Muscle layer of colon (tissue), 2 donors: ENCODE measurements around the gene GSG1L.

Source experiments
- H3K27ac ChIP-seq: one replicate; pipeline ENCODE4 v1.7.0; 2013; ENCODE audit warnings: low read depth, mild to moderate bottlenecking, low read length, moderate library complexity
- H3K27me3 ChIP-seq, 2 donors: one replicate each; pipeline ENCODE4 v1.7.0; 2013; ENCODE audit warnings: low read length in 2 of 2, mild to moderate bottlenecking in 2 of 2; ENCODE audit not compliant: insufficient read depth in 2 of 2, control insufficient read depth in 1 of 2
- H3K36me3 ChIP-seq: one replicate; pipeline ENCODE4 v1.7.0; 2013; ENCODE audit warnings: mild to moderate bottlenecking, low read length; ENCODE audit not compliant: insufficient read depth
- H3K4me1 ChIP-seq: one replicate; pipeline ENCODE4 v1.7.0; 2013; ENCODE audit warnings: mild to moderate bottlenecking, low read length; ENCODE audit not compliant: insufficient read depth
- H3K4me3 ChIP-seq, 2 donors: one replicate each; pipeline ENCODE4 v1.7.0; 2013; ENCODE audit warnings: low read length in 2 of 2, low read depth in 1 of 2, mild to moderate bottlenecking in 1 of 2, moderate library complexity in 1 of 2
- H3K9ac ChIP-seq: one replicate; pipeline ENCODE4 v1.7.0; 2013; ENCODE audit warnings: low read length
- H3K9me3 ChIP-seq: one replicate; pipeline ENCODE4 v1.7.0; 2013; ENCODE audit warnings: mild to moderate bottlenecking, low read length
- donor health status: abdominal sarcoma.
- donor health status: Adenocarcinoma of cecum.

Gene GSG1L

DNA sequence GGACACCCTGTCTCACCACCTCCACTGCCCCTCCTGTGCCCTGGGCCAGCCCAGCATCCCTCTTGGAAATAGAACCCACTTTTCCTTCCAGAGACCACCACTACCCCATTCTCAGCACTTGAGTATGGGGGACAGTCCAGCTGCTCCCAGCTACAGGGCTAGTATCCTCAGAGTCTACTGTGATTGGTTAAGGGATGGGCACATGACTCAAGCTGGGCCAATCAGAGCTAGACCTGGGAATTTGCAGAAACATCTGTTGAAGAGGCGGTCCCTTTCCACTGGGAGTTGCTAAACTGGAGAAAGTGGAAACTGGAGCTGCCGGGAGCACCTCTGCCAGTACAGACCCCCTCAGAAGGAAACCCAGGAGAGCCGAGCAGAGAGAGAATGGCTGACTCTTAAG lies 156.6 kb downstream of the GSG1L start:
- Histone ChIP-seq H3K27ac (no peak overlapping the region), H3K9me3 (no peaks in the 10 kb centered on the region), H3K9ac (no peak overlapping the region), H3K4me3 (no peak overlapping the region), H3K4me1 (no peaks in the 10 kb centered on the region), H3K27me3 (no peaks in the 10 kb centered on the region), H3K36me3 (no peaks in the 10 kb centered on the region)

DNA sequence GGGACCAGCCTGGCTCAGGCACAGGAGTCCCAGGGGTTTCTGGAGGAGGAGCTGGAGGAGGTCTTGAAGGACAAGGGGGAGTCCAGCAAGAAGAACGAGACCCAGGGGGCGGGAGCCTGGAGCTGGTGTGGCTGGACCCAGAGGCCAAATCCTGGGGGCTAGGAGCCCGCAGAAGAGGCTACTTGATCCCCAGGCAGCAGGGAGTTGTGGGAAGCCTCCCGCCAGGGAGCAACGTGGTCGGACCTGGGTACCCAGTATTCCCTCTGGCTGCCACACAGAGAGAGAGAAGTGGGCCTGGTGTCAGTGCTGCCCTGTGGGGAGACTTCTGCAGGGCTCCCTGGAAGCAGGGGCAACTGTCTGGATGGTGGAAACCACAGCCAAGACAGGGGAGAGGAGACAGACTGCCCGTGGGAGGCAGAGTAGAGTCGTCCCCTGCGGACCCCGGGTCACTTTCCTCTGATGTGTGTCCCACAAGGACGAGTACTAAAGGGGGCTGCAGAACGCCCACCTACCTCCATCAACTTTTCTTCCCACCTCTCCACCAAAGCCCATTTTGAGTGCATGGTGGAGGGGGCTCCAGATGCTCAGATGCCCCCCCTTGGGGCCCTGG lies 160.4 kb downstream of the GSG1L start:
- H3K27me3 ChIP-seq, result no peaks in the 10 kb centered on the region
- H3K9ac ChIP-seq, result no peak overlapping the region
- no peak overlapping the region for H3K4me3 ChIP-seq
- H3K36me3 ChIP-seq, result no peaks in the 10 kb centered on the region
- H3K4me1 ChIP-seq, result no peaks in the 10 kb centered on the region
- H3K9me3 ChIP-seq, result no peaks in the 10 kb centered on the region
- no peak overlapping the region for H3K27ac ChIP-seq

GRCh38 chr16:27902551-27902950 lies 161.0 kb downstream of the GSG1L start:
- Histone ChIP-seq H3K4me1 (no peaks in the 10 kb centered on the region), H3K9me3 (no peaks in the 10 kb centered on the region), H3K27me3 (no peaks in the 10 kb centered on the region), H3K4me3 (no peak overlapping the region), H3K9ac (no peak overlapping the region), H3K27ac (no peak overlapping the region), H3K36me3 (no peaks in the 10 kb centered on the region)

GRCh38 chr16:27901956-27902355 lies 161.6 kb downstream of the GSG1L start:
- Histone ChIP-seq H3K9ac (no peak overlapping the region), H3K9me3 (no peaks in the 10 kb centered on the region), H3K27ac (no peak overlapping the region), H3K4me1 (no peaks in the 10 kb centered on the region), H3K36me3 (no peaks in the 10 kb centered on the region), H3K4me3 (no peak overlapping the region), H3K27me3 (no peaks in the 10 kb centered on the region)

GRCh38 chr16:27899736-27900135 lies 163.8 kb downstream of the GSG1L start:
- H3K4me1 ChIP-seq, result no peaks in the 10 kb centered on the region
- no peak overlapping the region for H3K27ac ChIP-seq
- no peak overlapping the region for H3K9ac ChIP-seq
- no peak overlapping the region for H3K4me3 ChIP-seq
- H3K36me3 ChIP-seq, result no peaks in the 10 kb centered on the region
- no peaks in the 10 kb centered on the region for H3K9me3 ChIP-seq
- H3K27me3 ChIP-seq, result no peaks in the 10 kb centered on the region

- no peaks in the 10 kb centered on the region for H3K4me1 ChIP-seq
- H3K36me3 ChIP-seq, result no peaks in the 10 kb centered on the region
- H3K27ac ChIP-seq, result no peak overlapping the region
- no peak overlapping the region for H3K9ac ChIP-seq
- no peaks in the 10 kb centered on the region for H3K27me3 ChIP-seq
- no peaks in the 10 kb centered on the region for H3K9me3 ChIP-seq
- H3K4me3 ChIP-seq, result no peak overlapping the region
Observed at GRCh38 chr16:27894386-27894785, 169.1 kb downstream of the GSG1L start.

- Histone ChIP-seq H3K36me3 (no peaks in the 10 kb centered on the region), H3K27ac (no peak overlapping the region), H3K4me1 (no peaks in the 10 kb centered on the region), H3K9me3 (no peaks in the 10 kb centered on the region), H3K27me3 (no peaks in the 10 kb centered on the region), H3K4me3 (no peak overlapping the region), H3K9ac (no peak overlapping the region)
Observed at GRCh38 chr16:27892879-27893278, 170.6 kb downstream of the GSG1L start.

GRCh38 chr16:27890866-27891265 lies 172.6 kb downstream of the GSG1L start:
- Histone ChIP-seq H3K9me3 (no peaks in the 10 kb centered on the region), H3K27ac (no peak overlapping the region), H3K36me3 (no peaks in the 10 kb centered on the region), H3K9ac (no peak overlapping the region), H3K4me3 (no peak overlapping the region), H3K4me1 (no peaks in the 10 kb centered on the region), H3K27me3 (no peaks in the 10 kb centered on the region)

- H3K36me3 ChIP-seq, result no peaks in the 10 kb centered on the region
- H3K27me3 ChIP-seq, result no peaks in the 10 kb centered on the region
- H3K4me3 ChIP-seq, result no peak overlapping the region
- no peak overlapping the region for H3K27ac ChIP-seq
- no peaks in the 10 kb centered on the region for H3K4me1 ChIP-seq
- H3K9ac ChIP-seq, result no peak overlapping the region
- no peaks in the 10 kb centered on the region for H3K9me3 ChIP-seq
Observed at GRCh38 chr16:27890006-27890405, 173.5 kb downstream of the GSG1L start.

DNA sequence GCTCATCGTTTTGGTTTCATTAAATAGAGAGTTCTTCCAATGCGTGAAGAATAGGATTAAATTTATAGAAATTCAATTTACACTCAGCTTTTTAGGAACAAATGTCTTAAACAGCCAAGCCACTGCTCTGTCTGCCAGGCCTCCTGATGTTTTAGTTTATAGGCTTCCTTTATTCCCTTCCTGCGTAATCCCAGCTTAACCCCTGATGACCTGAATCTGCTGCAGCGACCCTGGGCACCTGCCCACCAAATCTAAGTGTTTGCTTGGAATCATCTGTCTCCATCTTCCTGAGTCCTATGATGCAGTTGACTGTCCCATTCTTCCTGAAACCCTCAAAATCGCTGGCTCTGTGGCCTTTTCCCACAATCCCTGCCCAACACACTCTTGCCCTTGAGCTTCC lies 179.9 kb downstream of the GSG1L start:
- Histone ChIP-seq H3K36me3 (no peaks in the 10 kb centered on the region), H3K9me3 (no peaks in the 10 kb centered on the region), H3K4me3 (no peak overlapping the region), H3K27ac (no peak overlapping the region), H3K27me3 (no peaks in the 10 kb centered on the region), H3K4me1 (no peaks in the 10 kb centered on the region), H3K9ac (no peak overlapping the region)

DNA sequence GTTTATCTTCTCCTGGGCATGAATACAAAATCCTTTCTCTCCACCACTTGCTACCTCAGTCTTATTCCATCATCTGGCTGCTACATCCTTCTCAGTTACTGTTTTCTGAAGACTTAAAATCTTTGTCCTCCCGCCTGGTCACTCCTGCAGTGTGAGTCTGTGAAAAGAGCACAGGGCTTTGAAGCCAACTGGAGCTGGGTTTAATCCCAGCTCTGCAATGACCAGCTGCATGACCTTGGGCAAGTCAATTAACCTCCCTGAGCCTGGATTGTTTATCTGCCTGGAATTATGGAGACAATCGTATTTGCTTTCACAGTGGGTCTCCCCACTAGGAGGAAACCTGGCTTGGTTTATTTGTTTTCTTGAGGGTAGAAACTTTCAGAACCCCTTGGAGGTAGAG lies 183.2 kb downstream of the GSG1L start:
- Histone ChIP-seq H3K27ac (no peak overlapping the region), H3K9me3 (no peaks in the 10 kb centered on the region), H3K4me1 (no peaks in the 10 kb centered on the region)

DNA sequence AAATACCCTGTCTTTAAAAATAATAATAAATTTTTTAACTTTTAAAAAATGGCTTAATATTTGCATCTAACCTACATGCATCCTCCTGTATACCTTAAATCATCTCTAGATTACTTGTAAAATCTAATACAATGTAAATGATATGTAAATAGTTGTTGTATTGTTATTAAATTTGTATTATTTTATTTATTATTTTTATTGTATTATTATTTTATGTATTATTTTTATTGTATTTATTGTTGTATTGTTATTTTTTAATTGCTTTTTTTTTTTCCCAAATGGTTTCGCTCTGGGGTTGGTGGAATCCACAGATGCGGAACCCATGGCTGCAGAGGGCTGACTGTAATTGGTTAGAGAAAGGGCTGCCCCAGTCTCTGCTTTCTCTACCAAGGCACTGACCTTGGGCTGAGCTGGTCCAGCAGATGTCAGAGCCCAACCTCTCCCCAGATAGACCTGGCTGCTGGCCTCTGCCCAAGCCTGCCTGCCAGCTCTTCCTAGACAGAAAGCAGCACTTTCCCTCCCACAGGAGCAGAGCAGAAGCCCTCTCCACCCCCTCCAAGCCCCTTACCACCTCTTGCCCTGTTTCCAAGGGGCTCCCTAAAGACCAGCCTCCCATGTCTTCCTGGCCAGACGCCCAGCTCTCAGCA lies 183.8 kb downstream of the GSG1L start:
- H3K36me3 ChIP-seq, result no peaks in the 10 kb centered on the region
- H3K4me3 ChIP-seq, result no peak overlapping the region
- H3K27ac ChIP-seq, result no peak overlapping the region
- no peaks in the 10 kb centered on the region for H3K9me3 ChIP-seq
- no peaks in the 10 kb centered on the region for H3K27me3 ChIP-seq
- no peaks in the 10 kb centered on the region for H3K4me1 ChIP-seq
- H3K9ac ChIP-seq, result no peak overlapping the region

More for the DNA sequence above, 183.2 kb downstream of the GSG1L start:
- no peaks in the 10 kb centered on the region for H3K27me3 ChIP-seq
- no peak overlapping the region for H3K4me3 ChIP-seq
- no peaks in the 10 kb centered on the region for H3K36me3 ChIP-seq
- no peak overlapping the region for H3K9ac ChIP-seq
